ENCODE measurements around the gene REPIN1.

DNA sequence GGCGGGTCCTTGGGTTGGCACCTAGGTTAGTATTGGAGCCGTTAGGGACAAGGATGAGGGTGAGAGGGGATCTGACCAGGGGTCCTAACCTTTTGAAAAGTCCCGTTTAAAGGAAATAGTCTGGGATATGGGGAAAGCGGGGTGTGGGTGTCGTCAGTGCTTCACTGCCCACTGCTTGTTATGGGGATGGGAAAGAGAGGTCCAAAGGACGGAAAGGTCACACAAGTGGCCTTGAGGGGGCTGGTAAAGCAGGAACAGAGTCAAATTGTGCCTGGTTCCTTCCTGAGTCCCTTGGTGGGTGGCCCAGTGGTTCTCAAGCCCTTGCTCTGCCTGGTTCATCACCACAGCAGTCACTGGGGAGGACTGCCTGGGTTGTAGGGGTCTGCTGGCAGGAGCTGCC lies 7.9 kb downstream of the REPIN1 start:
- TF ChIP-seq CTCF (IDR thresholded peaks at IDR 0.05) (no peak), POLR2A (IDR thresholded peaks at IDR 0.05) (no peak)
